Measurements from ENCODE around the gene LST1. TPM values are rescaled to one million over a fixed set of nuclear protein-coding genes. Genes with fewer than 3 reads are reported as not detected.

LST1 gene
- total RNA-seq, 1 experiment from 2014 or later, result not detected

- POLR2A ChIA-PET (ENCODE audit: low non-redundant PET), result no interaction called here
- intact Hi-C loops (cut with micrococcal nuclease; ENCODE audit: unreplicated experiment), result no loop called here
Observed at GRCh38 chr6:31577579-31577966, 8.5 kb upstream of the LST1 start.

GRCh38 chr6:31578184-31579118 lies 7.6 kb upstream of the LST1 start:
- CTCF ChIA-PET, result no interaction called here
- BruUV-seq (replicated peaks), result no TSS peak
- Histone ChIP-seq H3K4me3 (ENCODE audit: low read depth, low read length, poor library complexity, severe bottlenecking) (no peak overlapping the region), H3K27ac (ENCODE audit: low read depth, low read length, poor library complexity, severe bottlenecking) (no peak overlapping the region), H3K9me3 (ENCODE audit: low read depth, low read length, poor library complexity, severe bottlenecking) (no peaks in the 10 kb centered on the region), H3K4me1 (ENCODE audit: insufficient read depth, low read length, poor library complexity, severe bottlenecking) (peaks cover 5% of the 10 kb centered on the region), H3K36me3 (ENCODE audit: insufficient read depth, low read length, poor library complexity, severe bottlenecking) (no peaks in the 10 kb centered on the region), H3K27me3 (replicated peaks; ENCODE audit: insufficient read depth, low read depth, low read length, poor library complexity) (no peaks in the 10 kb centered on the region)
- no peak for TF ChIP-seq EZH2 (IDR thresholded peaks at IDR 0.05; ENCODE audit: borderline replicate concordance, low read depth, low read length, poor library complexity, severe bottlenecking)
- TF ChIP-seq, protein P1, sequence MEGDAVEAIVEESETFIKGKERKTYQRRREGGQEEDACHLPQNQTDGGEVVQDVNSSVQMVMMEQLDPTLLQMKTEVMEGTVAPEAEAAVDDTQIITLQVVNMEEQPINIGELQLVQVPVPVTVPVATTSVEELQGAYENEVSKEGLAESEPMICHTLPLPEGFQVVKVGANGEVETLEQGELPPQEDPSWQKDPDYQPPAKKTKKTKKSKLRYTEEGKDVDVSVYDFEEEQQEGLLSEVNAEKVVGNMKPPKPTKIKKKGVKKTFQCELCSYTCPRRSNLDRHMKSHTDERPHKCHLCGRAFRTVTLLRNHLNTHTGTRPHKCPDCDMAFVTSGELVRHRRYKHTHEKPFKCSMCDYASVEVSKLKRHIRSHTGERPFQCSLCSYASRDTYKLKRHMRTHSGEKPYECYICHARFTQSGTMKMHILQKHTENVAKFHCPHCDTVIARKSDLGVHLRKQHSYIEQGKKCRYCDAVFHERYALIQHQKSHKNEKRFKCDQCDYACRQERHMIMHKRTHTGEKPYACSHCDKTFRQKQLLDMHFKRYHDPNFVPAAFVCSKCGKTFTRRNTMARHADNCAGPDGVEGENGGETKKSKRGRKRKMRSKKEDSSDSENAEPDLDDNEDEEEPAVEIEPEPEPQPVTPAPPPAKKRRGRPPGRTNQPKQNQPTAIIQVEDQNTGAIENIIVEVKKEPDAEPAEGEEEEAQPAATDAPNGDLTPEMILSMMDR (conservative IDR thresholded peaks at IDR 0.05; ENCODE audit: low read depth, low read length), result no peak
- POLR2A ChIA-PET (ENCODE audit: low non-redundant PET), result interaction anchor here (0.6 kb wide), 1 partner anchor 21 kb away, joined by 8 read pairs; no protein-coding TSS in a partner anchor
- intact Hi-C loops (cut with micrococcal nuclease; ENCODE audit: unreplicated experiment), result no loop called here
- DNase-seq (ENCODE audit: low spot score), result no peak

More at GRCh38 chr6:31577579-31577966, 8.5 kb upstream of the LST1 start:
- CTCF ChIA-PET, result no interaction called here
- H3K27me3 ChIP-seq (replicated peaks; ENCODE audit: insufficient read depth, low read depth, low read length, poor library complexity), result no peaks in the 10 kb centered on the region
- H3K27ac ChIP-seq (ENCODE audit: low read depth, low read length, poor library complexity, severe bottlenecking), result no peak overlapping the region
- no peak for DNase-seq (ENCODE audit: low spot score)
- H3K9me3 ChIP-seq (ENCODE audit: low read depth, low read length, poor library complexity, severe bottlenecking), result no peaks in the 10 kb centered on the region
- H3K4me3 ChIP-seq (ENCODE audit: low read depth, low read length, poor library complexity, severe bottlenecking), result no peak overlapping the region
- H3K36me3 ChIP-seq (ENCODE audit: insufficient read depth, low read length, poor library complexity, severe bottlenecking), result no peaks in the 10 kb centered on the region
- H3K4me1 ChIP-seq (ENCODE audit: insufficient read depth, low read length, poor library complexity, severe bottlenecking), result peaks cover 5% of the 10 kb centered on the region
- no TSS peak for BruUV-seq (replicated peaks)
- no peak for TF ChIP-seq EZH2 (IDR thresholded peaks at IDR 0.05; ENCODE audit: borderline replicate concordance, low read depth, low read length, poor library complexity, severe bottlenecking)

GRCh38 chr6:31579119-31579505 lies 7.0 kb upstream of the LST1 start:
- H3K4me1 ChIP-seq (ENCODE audit: insufficient read depth, low read length, poor library complexity, severe bottlenecking), result peaks cover 5% of the 10 kb centered on the region
- TF ChIP-seq EZH2 (IDR thresholded peaks at IDR 0.05; ENCODE audit: borderline replicate concordance, low read depth, low read length, poor library complexity, severe bottlenecking), result no peak
- TF ChIP-seq, protein P1 (conservative IDR thresholded peaks at IDR 0.05; ENCODE audit: low read depth, low read length), result no peak
- DNase-seq (ENCODE audit: low spot score), result no peak
- H3K9me3 ChIP-seq (ENCODE audit: low read depth, low read length, poor library complexity, severe bottlenecking), result no peaks in the 10 kb centered on the region
- ChIA-PET CTCF (no interaction called here), POLR2A (ENCODE audit: low non-redundant PET) (no interaction called here)
- no TSS peak for BruUV-seq (replicated peaks)
- no peak overlapping the region for H3K27ac ChIP-seq (ENCODE audit: low read depth, low read length, poor library complexity, severe bottlenecking)
- no peak overlapping the region for H3K4me3 ChIP-seq (ENCODE audit: low read depth, low read length, poor library complexity, severe bottlenecking)
- H3K27me3 ChIP-seq (replicated peaks; ENCODE audit: insufficient read depth, low read depth, low read length, poor library complexity), result no peaks in the 10 kb centered on the region
- intact Hi-C loops (cut with micrococcal nuclease; ENCODE audit: unreplicated experiment), result no loop called here
- H3K36me3 ChIP-seq (ENCODE audit: insufficient read depth, low read length, poor library complexity, severe bottlenecking), result no peaks in the 10 kb centered on the region

Measured in A673 (cell line).